D721Med (cell line): Measurements from ENCODE around the gene TNNC2.

ENCODE experiments used
- DNase-seq: peaks from one replicate; pipeline ENCODE4 v3.0.0; 2011; ENCODE audit warnings: low spot score; ENCODE audit not compliant: insufficient read length
- FAIRE-seq: peaks from 2 replicates; lab custom pipeline; 2011; peaks lifted over from hg19 to GRCh38; lab: Jason Lieb, UNC
- TF ChIP-seq, protein P1 (sequence below): IDR thresholded peaks from 2 replicates; pipeline ENCODE4 v1.5.1; 2012; ENCODE audit warnings: mild to moderate bottlenecking, control low read depth; ENCODE audit not compliant: insufficient read depth; ENCODE audit errors: missing control alignments

Gene TNNC2

DNA sequence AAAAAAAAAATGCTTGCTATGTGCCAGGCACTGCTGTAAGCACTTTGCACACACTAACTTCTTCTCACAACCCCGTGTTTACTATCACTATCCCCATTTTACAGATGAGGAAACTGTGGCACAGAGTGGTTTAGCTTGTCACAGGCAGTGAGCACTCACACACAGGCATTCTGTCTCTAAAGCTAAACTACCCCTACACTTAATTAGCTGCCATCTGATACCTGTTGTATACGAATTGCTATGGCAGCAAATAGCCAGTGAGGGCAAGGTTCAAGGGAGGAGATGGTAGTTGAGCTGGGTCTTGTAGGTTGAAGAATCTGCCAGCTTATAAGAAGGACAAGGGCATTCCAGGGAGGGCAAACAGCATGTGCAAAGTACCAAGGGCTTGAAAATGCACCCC is 5.2 kb downstream of the TNNC2 start:
- no peak for FAIRE-seq
- DNase-seq, result no peak
- TF ChIP-seq, protein P1, sequence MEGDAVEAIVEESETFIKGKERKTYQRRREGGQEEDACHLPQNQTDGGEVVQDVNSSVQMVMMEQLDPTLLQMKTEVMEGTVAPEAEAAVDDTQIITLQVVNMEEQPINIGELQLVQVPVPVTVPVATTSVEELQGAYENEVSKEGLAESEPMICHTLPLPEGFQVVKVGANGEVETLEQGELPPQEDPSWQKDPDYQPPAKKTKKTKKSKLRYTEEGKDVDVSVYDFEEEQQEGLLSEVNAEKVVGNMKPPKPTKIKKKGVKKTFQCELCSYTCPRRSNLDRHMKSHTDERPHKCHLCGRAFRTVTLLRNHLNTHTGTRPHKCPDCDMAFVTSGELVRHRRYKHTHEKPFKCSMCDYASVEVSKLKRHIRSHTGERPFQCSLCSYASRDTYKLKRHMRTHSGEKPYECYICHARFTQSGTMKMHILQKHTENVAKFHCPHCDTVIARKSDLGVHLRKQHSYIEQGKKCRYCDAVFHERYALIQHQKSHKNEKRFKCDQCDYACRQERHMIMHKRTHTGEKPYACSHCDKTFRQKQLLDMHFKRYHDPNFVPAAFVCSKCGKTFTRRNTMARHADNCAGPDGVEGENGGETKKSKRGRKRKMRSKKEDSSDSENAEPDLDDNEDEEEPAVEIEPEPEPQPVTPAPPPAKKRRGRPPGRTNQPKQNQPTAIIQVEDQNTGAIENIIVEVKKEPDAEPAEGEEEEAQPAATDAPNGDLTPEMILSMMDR, result no peak

DNA sequence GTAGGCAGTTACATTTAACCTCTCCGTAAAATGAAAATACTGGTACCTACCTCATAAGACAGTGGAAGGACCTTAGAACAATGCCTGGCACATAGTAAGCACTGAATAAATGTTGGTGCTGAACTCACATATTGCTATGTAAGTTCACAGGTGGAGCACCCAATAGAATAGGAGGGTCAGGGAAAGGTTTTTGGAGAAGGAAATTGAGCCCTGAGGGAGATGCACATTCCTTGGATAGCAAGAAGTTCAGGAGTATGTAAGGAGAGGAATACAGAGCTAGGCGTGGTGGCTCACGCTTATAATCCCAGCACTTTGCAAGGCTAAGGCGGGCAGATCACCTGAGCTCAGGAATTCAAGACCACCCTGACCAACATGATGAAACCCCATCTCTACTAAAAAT is 7.6 kb downstream of the TNNC2 start:
- TF ChIP-seq, protein P1, result no peak
- DNase-seq (no peak), FAIRE-seq (no peak)

DNA sequence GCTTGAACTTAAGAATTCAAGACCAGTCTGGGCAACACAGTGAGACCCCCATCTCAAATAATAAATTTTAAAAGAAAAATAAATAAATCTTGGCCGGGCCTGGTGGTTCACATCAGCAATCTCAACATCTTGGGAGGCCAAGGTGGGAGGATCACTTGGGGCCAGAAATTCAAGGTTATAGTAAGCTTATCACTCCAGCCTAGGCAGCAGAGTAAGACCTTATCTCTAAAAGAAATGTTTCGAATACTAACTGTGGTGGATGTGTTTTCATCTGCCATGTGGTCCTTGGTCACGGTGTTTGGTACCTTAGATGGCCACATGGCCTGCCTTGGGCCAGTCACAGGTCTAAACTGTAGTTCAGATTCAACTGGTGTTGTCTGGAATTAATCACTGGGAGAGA is 8.9 kb downstream of the TNNC2 start:
- DNase-seq (no peak), FAIRE-seq (no peak)
- TF ChIP-seq, protein P1, result no peak

DNA sequence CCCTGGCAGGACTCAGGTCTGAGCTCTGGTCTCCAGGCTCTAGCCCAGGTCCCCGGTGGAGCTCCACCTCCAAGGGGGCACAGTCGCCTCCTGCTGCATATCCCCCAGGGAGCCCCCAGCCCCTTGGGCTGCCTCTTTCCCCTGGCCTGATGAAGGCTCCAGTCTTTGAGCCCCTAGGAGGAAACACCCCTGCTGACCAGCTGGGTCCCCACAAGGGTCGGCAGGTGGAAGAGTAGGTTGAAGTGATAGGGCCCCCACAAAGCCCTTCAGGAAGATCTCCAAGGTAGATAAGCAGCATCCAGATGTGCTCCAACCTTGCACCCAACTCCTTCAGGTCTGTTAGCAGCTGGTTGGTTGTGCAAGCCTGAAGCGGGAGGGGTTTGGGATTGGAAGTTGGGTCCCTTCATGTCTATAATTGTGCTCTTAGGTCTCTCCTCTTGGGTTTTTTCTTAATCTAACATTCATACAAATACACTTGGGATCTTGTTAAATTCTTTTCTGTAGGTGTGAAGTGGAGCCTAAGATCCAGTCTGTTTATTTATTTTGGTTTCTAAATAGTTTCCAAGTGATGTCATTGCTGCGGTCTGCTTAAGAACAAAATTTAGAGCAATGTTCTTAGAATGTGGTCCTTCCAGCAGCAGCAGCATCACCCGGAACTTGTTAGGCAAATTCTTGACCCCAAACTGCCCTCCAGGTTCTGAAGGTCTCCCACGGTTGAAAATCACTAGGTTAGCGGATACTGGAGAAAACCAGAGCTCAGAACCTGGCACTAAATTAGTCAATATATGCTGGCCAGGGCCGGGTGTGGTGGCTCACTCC is 9.5 kb downstream of the TNNC2 start:
- FAIRE-seq (no peak), DNase-seq (no peak)
- TF ChIP-seq, protein P1, result no peak

DNA sequence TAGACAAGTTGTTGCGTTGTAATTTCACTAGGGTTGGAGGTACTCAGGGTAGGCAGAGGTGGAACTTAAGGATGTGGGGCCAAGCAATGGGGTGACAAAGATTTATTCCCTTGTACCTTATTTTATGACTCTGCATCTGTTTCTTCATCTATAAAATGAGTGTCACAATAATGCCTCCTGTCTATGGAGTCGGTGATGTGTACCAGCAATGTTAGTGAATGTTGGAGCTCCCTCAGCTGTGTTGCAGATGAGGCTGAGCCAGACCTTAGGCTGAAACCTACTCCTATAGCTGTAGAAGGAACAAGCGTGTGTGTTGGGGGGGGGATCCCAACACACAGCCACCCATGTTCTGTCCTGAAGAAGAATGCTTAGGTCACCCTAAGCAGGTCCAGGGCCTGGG is 10.2 kb downstream of the TNNC2 start:
- TF ChIP-seq, protein P1, result no peak
- FAIRE-seq (no peak), DNase-seq (no peak)

DNA sequence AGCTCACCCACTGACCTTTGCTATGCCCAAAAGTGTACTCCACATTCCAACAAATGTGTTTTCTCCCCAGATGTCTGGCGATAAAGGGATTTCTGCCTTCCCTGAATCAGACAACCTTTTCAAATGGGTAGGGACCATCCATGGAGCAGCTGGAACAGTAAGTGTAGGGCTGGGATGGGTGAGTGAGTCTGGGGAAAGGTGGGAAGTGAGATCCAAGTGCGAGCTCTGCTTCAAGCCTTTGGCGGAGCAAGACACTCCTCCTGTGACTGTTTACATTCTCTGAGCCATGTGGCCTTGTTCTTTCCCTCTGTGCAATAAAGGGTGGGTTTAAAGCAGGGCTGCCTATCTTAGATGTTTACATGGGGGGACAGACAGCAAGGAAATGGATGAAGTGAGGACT is 12.8 kb downstream of the TNNC2 start:
- DNase-seq (no peak), FAIRE-seq (no peak)
- TF ChIP-seq, protein P1, result no peak

DNA sequence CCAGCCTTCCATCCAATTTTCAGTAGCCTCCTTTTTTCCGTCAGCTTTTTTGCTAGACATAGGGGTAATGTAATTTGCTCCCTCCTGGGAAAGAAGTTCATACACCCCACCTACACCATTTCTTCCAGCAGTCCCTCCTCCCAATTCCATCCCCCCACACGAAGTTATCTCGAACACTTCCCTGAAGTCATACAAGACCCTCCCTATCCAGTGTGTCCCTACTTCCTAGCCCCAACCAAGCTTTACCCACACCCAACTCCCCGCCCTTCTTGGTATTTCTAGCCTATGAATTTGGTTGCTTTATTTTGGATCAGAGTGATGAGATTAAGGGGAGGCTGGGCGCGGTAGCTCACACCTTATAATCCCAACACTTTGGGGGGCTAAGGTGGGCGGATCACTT is 13.6 kb downstream of the TNNC2 start:
- no peak for DNase-seq
- TF ChIP-seq, protein P1, result no peak
- FAIRE-seq, result no peak
